Calu3 (cell line): ENCODE measurements around the gene GRAMD1B. TPM values are rescaled to one million over a fixed set of nuclear protein-coding genes. Genes with fewer than 3 reads are reported as not detected.
"Not testable (repeated sequence)": the region's sequence is repeated elsewhere in the genome, so short reads cannot be mapped to it uniquely, and the experiment has no call there.

Experiments
- BruUV-seq: library from RNA; stranded (reverse); fragments of 400-500 nt; replicated peaks from 2 replicates; lab custom pipeline; 2021; lab: Mats Ljungman, UMichigan
- CTCF ChIA-PET: fragments of 300-600 bp; sonication (Branson Sonifier 250); formaldehyde crosslinking; loops from one replicate; lab custom pipeline; 2022; ENCODE audit warnings: antibody characterized with exemption; lab: Charles Lee
- DNase-seq: peaks from one replicate; pipeline ENCODE4 v3.0.0; 2022
- H3K27ac Mint-ChIP-seq: one replicate; pipeline ENCODE4 v1.8.0; 2022; ENCODE audit warnings: mixed read lengths; ENCODE audit not compliant: unreplicated experiment
- H3K27me3 Mint-ChIP-seq: one replicate; pipeline ENCODE4 v1.8.0; 2022; ENCODE audit warnings: mixed read lengths; ENCODE audit not compliant: unreplicated experiment
- H3K36me3 Mint-ChIP-seq: one replicate; pipeline ENCODE4 v1.8.0; 2022; ENCODE audit warnings: mild to moderate bottlenecking, moderate library complexity, mixed read lengths; ENCODE audit not compliant: insufficient read depth, unreplicated experiment
- H3K4me1 Mint-ChIP-seq: one replicate; pipeline ENCODE4 v1.8.0; 2022; ENCODE audit warnings: mild to moderate bottlenecking, low read depth, mixed read lengths; ENCODE audit not compliant: unreplicated experiment
- H3K4me3 Mint-ChIP-seq: one replicate; pipeline ENCODE4 v1.8.0; 2022; ENCODE audit warnings: mild to moderate bottlenecking, low read depth, moderate library complexity, mixed read lengths; ENCODE audit not compliant: unreplicated experiment
- H3K9me3 Mint-ChIP-seq: one replicate; pipeline ENCODE4 v1.8.0; 2022; ENCODE audit warnings: low read depth, mixed read lengths; ENCODE audit not compliant: unreplicated experiment
- CTCF ChIP-seq: fragments of 200-600 bp; IDR thresholded peaks from one replicate; pipeline ENCODE4 v1.8.0; 2022; ENCODE audit warnings: antibody characterized with exemption; ENCODE audit not compliant: unreplicated experiment
- intact Hi-C: fragments of 100-400 bp; cut with micrococcal nuclease; formaldehyde crosslinking; loops from one replicate; pipeline ENCODE4 v1.10.0; 2022; ENCODE audit not compliant: unreplicated experiment
- total RNA-seq: library from RNA; stranded (reverse); gene quantifications from 2 replicates; pipeline ENCODE4 v1.2.3, GENCODE V29; 2022

The GRAMD1B gene
- total RNA-seq, 1 experiment from 2014 or later: 5.9 TPM

GRCh38 chr11:123519797-123520193 is 89.7 kb downstream of the GRAMD1B start:
- Mint-ChIP-seq H3K27me3 (peaks cover 47% of the 10 kb centered on the region), H3K4me1 (no peaks in the 10 kb centered on the region), H3K9me3 (no peaks in the 10 kb centered on the region), H3K27ac (no peak overlapping the region), H3K4me3 (no peak overlapping the region), H3K36me3 (no peaks in the 10 kb centered on the region)
- intact Hi-C loops: no loop called here
- no peak for TF ChIP-seq CTCF
- CTCF ChIA-PET: no interaction called here
- DNase-seq: no peak
- no TSS peak for BruUV-seq

GRCh38 chr11:123520476-123520875 is 90.4 kb downstream of the GRAMD1B start:
- CTCF ChIA-PET, DNase-seq, intact Hi-C loops, H3K4me1 Mint-ChIP-seq, H3K27ac Mint-ChIP-seq, H3K36me3 Mint-ChIP-seq, H3K4me3 Mint-ChIP-seq, H3K9me3 Mint-ChIP-seq, BruUV-seq: not testable (repeated sequence)
- H3K27me3 Mint-ChIP-seq: peaks cover 47% of the 10 kb centered on the region

DNA sequence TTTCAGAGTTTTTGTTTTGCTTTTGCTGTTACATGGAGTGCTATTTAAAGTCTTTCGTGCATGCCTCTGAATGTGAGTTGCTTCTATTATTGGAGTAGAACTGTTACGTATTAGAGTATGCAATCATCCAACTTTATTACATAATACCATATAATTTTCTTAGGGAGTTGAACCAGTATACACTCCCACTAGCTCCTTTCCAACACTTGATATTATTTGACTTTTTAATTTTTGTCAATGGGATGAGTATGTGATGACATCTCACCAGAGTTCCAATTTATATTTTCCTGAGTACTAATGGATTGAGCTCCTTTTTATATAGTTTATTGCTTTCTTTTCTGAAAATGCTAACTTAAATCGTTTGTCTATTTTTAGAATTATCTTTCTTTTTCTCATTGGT is 90.9 kb downstream of the GRAMD1B start:
- no peaks in the 10 kb centered on the region for H3K36me3 Mint-ChIP-seq
- no peak for DNase-seq
- no peak overlapping the region for H3K27ac Mint-ChIP-seq
- intact Hi-C loops: no loop called here
- no peak overlapping the region for H3K4me3 Mint-ChIP-seq
- no peaks in the 10 kb centered on the region for H3K4me1 Mint-ChIP-seq
- TF ChIP-seq CTCF: no peak
- H3K9me3 Mint-ChIP-seq: no peaks in the 10 kb centered on the region
- H3K27me3 Mint-ChIP-seq: peaks cover 51% of the 10 kb centered on the region
- CTCF ChIA-PET: no interaction called here
- BruUV-seq: no TSS peak

- Mint-ChIP-seq H3K27ac (no peak overlapping the region), H3K36me3 (no peaks in the 10 kb centered on the region), H3K9me3 (no peaks in the 10 kb centered on the region), H3K27me3 (peaks cover 50% of the 10 kb centered on the region), H3K4me3 (no peak overlapping the region), H3K4me1 (no peaks in the 10 kb centered on the region)
- CTCF ChIA-PET: no interaction called here
- TF ChIP-seq CTCF: no peak
- DNase-seq: no peak
- BruUV-seq: no TSS peak
- intact Hi-C loops: no loop called here
Observed at GRCh38 chr11:123521930-123522329, 91.9 kb downstream of the GRAMD1B start.

DNA sequence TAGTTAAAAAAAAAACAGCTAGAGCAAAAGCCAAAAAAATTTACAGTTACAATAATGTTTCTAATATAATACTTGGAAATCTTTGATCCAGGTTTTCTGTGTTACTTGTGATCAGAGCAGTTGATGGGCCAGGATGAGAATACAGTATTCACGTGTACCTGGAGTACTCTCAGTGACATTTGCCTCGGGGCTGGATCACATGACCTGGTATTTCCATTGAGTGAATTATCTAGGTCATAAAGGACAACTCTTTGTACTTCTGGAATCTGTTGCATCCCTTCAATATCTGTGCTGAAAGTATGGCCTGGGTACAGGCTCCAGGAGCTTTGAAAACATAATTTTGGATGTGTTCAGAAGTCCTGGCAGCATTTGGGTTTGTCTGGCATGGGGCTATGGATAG is 93.5 kb downstream of the GRAMD1B start:
- no peak for TF ChIP-seq CTCF
- Mint-ChIP-seq H3K9me3 (no peaks in the 10 kb centered on the region), H3K27ac (no peak overlapping the region), H3K4me3 (no peak overlapping the region), H3K36me3 (no peaks in the 10 kb centered on the region), H3K4me1 (no peaks in the 10 kb centered on the region), H3K27me3 (peaks cover 45% of the 10 kb centered on the region)
- no TSS peak for BruUV-seq
- intact Hi-C loops: no loop called here
- no peak for DNase-seq
- CTCF ChIA-PET: no interaction called here
